ENCODE results near the gene SLC49A4.
"Not testable (repeated sequence)": the region's sequence is repeated elsewhere in the genome, so short reads cannot be mapped to it uniquely, and the experiment has no call there.

Gene SLC49A4, protein sequence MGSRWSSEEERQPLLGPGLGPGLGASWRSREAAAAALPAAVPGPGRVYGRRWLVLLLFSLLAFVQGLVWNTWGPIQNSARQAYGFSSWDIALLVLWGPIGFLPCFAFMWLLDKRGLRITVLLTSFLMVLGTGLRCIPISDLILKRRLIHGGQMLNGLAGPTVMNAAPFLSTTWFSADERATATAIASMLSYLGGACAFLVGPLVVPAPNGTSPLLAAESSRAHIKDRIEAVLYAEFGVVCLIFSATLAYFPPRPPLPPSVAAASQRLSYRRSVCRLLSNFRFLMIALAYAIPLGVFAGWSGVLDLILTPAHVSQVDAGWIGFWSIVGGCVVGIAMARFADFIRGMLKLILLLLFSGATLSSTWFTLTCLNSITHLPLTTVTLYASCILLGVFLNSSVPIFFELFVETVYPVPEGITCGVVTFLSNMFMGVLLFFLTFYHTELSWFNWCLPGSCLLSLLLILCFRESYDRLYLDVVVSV

GRCh38 chr3:122794779-122795673, at the start of gene SLC49A4:
TSS of gene SLC49A4 (plus strand) at chr3:122795069. CDS start at chr3:122795193, 124 bp downstream.
- FAIRE-seq = no peak

DNA sequence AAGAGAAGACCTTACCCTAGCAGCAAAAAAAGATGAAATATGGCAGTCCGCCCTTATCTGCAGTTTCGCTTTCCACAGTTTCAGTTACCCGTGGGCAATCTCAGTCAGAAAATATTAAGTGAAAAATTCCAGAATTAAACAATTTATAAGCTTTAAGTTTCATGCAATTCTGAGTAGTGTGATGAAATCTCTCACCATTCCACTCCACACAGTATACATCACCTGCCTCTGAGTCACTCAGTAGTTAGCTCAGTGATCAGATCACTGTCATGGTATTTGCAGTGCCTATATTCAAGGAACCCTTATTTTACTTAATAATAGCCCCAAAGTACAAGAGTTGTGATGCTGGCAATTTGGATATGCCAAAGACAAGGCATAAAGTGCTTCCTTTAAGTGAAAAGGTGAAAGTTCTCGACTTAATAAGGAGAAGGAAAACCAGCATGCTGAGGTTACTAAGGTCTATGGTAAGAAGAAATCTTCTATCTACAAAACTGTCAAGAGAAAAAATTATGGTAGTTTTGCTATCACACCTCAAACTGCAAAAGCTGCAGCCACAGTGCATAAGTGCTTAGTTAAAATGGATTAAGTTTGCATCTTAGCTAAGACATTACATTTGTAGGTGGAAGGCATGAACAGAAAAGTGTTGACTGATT, 49.4 kb upstream of the SLC49A4 start:
- FAIRE-seq = no peak

- FAIRE-seq = not testable (repeated sequence)
These were observed 47.6 kb upstream of the SLC49A4 start for GRCh38 chr3:122747295-122747694.

- FAIRE-seq = no peak
These were observed 46.5 kb upstream of the SLC49A4 start for GRCh38 chr3:122748347-122748746.

DNA sequence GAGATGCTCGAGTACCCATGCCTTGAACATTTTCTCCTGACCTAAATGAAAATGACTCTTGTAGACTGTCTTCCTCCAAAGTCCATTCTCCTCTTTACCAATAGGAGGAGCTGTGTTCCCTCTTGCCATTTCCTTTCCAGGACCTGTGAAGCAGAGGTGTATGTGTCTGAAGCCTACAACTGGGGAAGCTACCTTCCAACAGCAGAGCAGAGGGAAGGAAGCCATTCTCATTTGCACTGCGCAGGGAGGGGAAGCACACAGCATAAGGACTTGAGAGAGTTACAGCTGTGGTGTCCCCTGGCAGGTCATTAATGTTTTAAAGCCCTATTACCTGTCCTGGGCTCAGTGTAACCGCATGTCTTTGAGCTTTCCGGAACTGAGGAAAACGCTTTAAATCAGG, 39.9 kb upstream of the SLC49A4 start:
- no peak for FAIRE-seq

GRCh38 chr3:122755491-122755890, 39.4 kb upstream of the SLC49A4 start:
- no peak for FAIRE-seq

GRCh38 chr3:122758877-122759560, 35.9 kb upstream of the SLC49A4 start:
- FAIRE-seq = no peak

- no peak for FAIRE-seq
These were observed 34.2 kb upstream of the SLC49A4 start for GRCh38 chr3:122760453-122761271.

- FAIRE-seq = no peak
These were observed 28.4 kb upstream of the SLC49A4 start for GRCh38 chr3:122766430-122766829.

- FAIRE-seq = no peak
These were observed 27.1 kb upstream of the SLC49A4 start for GRCh38 chr3:122767540-122768372.

DNA sequence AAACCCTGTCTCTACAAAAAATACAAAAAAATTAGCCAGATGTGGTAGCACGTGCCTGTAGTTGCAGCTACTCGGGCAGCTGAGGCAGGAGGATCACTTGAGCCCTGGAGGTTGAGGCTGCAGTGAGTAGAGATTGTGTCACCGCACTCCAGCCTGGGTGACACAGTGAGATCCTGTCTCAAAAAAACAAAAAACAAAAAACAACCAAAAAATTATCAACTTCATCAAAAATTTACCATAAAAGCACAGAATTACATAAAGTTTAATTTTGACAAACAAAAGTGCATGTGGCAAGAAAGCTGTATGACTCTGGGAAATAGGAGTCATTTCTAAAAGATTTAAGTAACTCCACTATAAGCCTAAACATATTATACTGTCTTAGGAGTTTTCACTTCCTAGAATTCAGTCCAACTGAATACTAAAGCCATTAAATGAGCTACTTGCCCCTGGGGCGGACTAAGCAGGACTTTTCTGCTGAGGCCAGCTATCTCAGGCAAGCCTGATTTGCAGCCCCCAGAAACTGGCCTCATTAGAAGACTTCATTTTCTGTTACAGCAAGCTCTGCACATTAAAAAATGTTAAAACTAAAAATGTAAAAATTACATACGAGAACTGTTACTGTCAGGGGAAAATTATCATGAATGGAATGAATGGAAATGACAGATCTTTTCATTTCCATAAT, 24.2 kb upstream of the SLC49A4 start:
- FAIRE-seq = no peak

- no peak for FAIRE-seq
These were observed 22.0 kb upstream of the SLC49A4 start for GRCh38 chr3:122772827-122773226.

GRCh38 chr3:122773944-122774509, 20.8 kb upstream of the SLC49A4 start:
- no peak for FAIRE-seq

- FAIRE-seq = no peak
These were observed 20.3 kb upstream of the SLC49A4 start for GRCh38 chr3:122774564-122774963.

GRCh38 chr3:122776675-122777468, 18.0 kb upstream of the SLC49A4 start:
- FAIRE-seq = no peak

DNA sequence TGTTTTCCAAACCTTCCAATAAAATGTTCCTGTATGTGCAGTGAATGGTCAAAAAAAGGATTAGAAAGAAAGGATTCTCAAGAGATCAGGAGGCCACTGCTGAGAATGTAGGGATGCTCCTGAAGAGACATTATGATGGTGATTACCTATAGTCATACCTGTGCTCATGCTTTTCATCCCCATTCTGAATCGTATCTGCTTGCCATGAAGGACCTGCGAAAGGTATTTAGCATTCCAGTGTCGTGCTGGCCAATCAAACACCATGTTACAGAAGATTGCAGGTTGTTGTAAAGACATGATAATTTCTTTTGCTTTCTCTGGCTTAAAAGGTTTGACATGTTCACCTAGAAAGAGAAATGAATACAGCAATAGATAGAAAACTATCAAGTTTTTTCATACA, 17.3 kb upstream of the SLC49A4 start:
- FAIRE-seq = no peak

- FAIRE-seq = no peak
These were observed 12.1 kb upstream of the SLC49A4 start for GRCh38 chr3:122782804-122783203.

DNA sequence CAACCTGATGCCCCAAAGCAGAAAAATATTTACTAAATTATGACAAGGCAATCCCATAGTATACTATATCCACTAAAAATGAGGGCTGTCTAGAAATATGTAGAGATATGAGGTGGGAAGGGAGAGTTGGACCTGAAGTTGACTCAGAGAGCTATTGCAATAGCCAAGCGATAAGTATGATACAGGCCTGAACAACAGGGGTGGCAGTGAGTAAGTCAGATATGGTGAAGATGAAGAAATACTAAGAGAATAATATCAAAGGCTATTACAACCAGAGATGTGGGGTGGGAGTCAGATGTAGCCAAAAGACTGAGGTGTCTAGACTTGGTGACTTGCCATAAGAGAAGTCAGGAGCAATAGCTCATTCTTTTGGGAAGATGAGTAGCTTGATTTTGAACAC, 10.4 kb upstream of the SLC49A4 start:
- no peak for FAIRE-seq

DNA sequence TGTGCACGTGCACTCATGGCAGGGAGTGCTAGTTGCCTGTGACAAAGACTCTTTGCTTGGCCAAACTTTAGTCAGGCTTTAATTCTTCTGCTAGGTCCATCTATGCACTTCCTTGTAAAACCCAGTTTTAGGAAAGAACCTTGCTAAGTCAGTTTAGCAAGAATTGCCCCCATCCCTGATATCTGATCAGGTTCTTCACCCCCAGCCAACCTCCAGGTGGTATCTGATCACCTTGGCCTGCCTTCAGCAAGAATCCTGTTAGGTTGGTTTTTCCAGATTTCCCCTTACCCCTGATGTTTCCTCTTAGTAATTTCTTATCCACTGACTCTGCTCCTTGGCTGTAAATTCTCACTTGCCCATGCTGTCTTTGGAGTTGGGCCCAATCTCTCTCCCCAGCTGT, 9.6 kb upstream of the SLC49A4 start:
- FAIRE-seq = no peak

Data from colon (tissue), 2 donors.